NCI-H1092 treated with DMSO at 0.1 percent for 48 hours (cell line): ENCODE data around the gene JAK2.
"Not testable (repeated sequence)": the region's sequence is repeated elsewhere in the genome, so short reads cannot be mapped to it uniquely, and the experiment has no call there.

ENCODE experiments used
- DNase-seq: peaks from one replicate; lab custom pipeline; 2025; lab: John Stamatoyannopoulos, UW

JAK2 gene

GRCh38 chr9:4980086-4980727 is 4.9 kb upstream of the JAK2 start:
- DNase-seq, result no peak

GRCh38 chr9:4982721-4983482 is 2.2 kb upstream of the JAK2 start:
- DNase-seq, result no peak

DNA sequence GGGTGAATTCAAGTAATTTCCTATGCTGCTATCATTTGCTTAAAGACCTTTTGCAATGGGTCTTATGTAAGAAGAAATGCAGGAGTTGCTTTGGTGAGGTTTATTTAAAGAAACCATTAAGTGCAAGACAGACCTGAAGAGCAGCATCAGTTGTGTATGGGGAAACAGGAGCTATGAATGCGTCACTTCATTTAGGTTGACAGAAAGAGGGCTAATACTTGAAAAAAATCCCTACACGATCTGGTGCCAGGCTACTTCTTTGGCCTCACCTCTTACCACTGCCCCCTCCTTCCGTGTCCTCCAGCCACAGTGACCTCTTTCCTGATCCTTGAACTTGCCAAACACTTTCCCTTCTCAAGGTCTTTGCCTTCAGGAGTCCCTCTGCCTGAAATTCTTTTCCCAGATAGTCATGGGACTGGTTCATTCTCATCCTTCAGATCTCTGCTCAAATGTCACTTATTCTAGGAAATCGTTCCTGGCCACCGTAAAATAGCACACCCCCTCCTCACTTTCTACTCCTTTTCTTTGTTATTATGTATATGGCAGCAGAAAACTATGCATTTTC is 1.4 kb upstream of the JAK2 start:
- DNase-seq, result no peak

- DNase-seq, result no peak
Measured at GRCh38 chr9:4984171-4984620, 876 bp upstream of the JAK2 start.

DNA sequence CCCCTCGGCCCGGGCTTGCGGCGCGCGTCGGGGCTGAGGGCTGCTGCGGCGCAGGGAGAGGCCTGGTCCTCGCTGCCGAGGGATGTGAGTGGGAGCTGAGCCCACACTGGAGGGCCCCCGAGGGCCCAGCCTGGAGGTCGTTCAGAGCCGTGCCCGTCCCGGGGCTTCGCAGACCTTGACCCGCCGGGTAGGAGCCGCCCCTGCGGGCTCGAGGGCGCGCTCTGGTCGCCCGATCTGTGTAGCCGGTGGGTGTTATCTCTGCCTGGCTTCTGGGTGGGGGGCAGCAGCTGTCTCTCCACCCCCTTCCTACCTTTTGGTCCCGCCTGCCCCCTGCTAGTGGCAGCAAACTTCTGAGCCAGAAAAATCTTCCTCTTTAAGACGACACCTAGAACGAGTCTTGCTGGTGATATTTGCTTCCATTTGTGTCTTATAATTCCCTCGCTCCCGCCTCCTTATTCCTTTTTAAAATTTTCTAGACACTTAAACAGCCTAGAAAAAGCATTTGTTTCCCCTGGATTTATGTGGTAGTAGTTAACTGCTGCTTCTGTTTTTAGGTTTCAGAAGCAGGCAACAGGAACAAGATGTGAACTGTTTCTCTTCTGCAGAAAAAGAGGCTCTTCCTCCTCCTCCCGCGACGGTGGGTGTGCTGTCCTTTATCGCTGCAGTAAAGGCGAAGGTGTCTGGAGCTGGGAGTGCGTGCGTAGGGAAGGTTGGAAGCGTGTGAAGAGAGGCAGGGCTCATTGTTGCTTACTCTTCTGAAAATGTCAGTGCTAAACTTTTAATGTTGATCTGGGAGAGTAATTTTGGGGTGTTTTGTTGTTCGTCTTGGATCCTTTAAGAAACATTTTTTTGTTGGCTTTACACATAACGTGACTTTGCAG is 554 bp downstream of the JAK2 start:
- DNase-seq, result peak; percentile 74

GRCh38 chr9:4986296-4986695 is 1.2 kb downstream of the JAK2 start:
- no peak for DNase-seq

DNA sequence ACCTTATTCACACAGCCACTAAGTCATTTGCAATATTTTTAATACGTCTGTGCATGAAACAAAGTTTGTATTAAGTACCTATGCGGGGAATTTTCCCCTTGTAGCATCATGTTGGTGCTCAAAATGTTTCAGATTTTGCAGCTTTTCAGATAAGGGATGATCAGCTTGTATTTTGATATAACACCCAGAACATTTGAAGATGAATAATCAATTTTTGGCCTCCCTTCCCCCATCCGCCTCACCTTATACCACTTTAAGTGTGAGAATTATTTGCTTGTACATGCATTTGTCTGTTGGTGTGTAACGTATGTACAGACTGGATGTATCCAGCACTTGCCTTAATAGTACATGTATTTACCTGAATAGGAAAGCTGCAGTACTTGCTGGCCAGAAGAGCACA is 1.7 kb downstream of the JAK2 start:
- no peak for DNase-seq

DNA sequence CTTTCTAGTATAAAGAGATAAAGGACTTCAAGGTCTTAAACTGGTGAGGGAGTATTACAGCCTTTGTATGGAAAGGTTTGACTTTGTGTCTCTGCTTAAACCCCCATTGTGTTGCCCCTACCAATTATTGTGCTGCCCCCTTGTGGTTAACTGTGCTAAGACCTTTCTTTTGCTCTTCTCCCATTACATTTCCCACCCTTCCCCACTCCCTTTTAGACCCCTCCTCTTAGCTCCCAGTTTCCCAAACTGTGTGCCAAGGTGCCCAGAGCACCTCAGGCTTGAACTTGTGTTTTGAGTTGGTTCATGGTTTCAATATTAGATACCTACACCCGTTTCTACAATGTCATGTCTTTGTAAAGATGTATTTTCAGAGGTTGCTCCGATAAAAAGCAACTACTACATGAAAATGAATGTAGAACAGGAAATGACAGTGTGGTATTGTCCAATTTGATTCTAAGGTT is 2.9 kb downstream of the JAK2 start:
- DNase-seq, result peak; percentile 81

GRCh38 chr9:4992872-4993271 is 7.8 kb downstream of the JAK2 start:
- no peak for DNase-seq

DNA sequence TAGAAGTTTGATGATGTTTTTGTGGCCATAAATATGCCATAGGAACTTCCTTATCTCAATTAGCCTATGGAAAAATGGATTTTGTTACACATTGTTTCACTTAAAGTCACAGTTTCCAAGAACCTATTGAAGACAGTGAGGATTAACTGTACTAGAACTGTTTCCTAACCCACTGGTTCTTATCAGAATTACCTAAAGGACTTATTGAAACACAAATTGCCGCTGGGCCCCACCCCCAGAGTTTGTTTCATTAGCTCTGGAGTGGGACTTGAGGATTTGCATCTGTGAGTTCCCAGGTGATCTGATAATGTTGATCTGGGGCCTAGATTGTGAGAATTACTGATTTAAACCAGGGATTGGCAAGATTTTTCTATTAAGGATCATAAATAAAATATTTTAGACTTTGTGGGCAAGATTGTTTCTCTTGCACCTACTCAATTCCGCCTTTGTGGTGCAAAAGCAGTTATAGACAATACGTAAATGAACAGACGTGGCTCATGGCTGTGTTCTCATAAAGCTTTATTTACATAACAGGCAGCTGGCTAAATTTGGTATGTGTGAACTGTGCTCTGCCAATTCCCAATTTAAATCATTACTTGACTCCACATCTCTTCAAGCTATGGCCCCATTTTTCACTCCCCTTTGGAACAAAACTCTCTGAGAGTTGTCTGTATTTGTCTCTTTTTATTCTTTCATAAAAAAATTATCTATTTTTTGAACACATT is 9.3 kb downstream of the JAK2 start:
- peak; percentile 52 for DNase-seq

DNA sequence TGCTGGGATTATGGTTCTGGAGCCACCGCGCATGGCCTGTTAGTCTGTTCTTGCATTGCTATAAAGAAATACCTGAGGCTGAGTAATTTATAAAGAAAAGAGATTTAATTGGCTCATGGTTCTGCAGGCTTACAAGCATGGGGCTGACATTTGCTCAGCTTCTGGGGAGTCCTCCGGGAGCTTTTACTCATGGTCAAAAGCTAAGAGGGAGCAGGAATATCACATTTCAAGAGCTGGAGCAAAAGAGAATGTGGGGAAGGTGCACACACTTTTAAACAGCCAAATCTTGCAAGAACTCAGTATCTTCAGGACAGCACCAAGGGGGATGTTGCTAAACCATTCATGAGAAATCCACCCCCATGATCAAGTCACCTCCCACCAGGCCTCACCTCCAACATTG is 12.1 kb downstream of the JAK2 start:
- DNase-seq, result no peak

DNA sequence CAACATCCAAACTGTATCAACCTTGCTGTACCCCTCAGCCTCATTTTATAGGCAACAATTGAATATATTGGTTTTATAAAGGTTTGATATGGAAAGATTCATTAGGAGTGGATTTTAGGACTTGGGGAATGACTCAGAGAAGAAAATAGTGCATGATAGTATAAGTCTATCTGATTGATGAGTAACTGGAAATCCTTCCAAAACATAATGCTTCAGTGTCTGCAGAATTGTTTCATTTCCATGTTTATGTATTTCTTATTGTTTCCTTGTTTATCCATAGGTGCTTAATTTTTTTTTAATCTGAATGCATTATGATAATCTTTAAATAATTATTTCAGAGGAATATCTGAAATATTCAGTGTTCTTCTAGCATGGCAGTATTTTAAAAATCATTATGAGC is 12.6 kb downstream of the JAK2 start:
- DNase-seq, result no peak

- DNase-seq, result no peak
Measured at GRCh38 chr9:5002811-5003210, 17.7 kb downstream of the JAK2 start.

DNA sequence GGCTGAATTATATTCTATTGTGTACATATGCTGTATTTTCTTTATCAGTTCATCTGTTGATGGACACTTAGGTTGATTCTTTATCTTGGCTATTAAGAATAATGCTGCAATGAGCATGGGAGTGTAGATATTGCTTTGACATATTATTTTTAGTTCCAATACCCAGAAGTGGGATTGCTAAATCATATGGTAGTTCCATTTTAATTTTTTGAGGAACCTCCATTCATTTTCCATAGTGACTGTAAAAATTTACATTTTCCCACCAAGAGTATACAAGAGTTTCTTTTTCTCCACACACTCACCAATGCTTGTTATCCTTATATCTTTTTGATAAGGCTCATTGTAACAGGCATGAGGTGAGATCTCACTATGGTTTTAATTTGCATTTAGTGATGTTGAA is 19.4 kb downstream of the JAK2 start:
- no peak for DNase-seq

GRCh38 chr9:5008202-5008601 is 23.1 kb downstream of the JAK2 start:
- DNase-seq, result no peak

GRCh38 chr9:5013374-5013773 is 28.3 kb downstream of the JAK2 start:
- no peak for DNase-seq

GRCh38 chr9:5015934-5016333 is 30.9 kb downstream of the JAK2 start:
- DNase-seq, result no peak

DNA sequence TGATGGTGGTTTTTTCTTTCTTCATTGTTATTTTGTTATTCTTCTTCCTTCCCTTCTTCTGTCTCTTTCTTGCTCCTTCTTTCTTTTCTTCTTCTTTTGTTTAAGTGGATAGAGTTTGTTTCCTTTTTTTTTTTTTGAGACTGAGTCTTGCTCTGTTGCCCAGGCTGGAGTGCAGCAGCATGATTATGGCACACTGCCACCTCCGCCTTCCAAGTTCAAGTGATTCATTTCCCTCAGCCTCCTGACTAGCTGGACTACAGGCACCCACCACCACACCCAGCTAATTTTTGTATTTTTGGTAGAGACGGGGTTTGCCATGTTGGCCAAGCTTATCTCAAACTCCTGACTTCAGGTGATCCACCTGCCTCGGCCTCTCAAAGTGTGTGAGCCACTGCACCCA is 40.3 kb downstream of the JAK2 start:
- DNase-seq, result no peak

- not testable (repeated sequence) for DNase-seq
Measured at GRCh38 chr9:5031941-5032340, 46.9 kb downstream of the JAK2 start.

DNA sequence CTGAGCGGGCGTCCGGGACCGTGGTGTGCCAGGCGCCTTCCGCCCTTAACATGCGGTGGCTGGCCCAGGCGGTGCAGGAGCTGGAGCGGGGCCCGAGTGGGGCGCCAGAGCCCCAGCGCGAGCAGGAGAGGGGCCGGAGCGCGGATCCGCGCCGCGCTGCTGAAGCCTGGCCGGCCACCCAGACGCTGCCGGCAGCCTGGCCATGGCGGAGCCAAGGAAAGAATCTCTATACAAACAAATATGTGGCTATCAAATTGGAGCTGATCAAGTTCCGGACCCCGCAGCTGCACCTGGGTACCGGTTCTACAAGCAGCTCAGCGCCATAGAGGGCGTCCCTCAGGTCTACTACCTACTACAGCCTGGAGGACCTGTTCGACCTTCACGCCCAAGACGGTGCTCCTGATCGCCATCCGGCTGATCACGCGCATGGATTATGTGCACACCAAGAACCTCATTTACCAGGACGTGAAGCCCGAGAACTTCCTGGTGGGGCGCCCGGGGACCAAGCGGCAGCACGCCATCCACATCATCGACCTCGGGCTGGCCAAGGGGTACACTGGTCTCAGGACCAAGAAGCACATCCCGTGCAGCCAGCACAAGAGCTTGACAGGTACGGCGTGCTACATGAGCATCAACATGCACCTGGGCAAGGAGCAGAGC is 55.8 kb downstream of the JAK2 start:
- no peak for DNase-seq
